Testis (tissue), 2 donors: ENCODE results near the gene KLHDC7A.

ENCODE experiments used
- CTCF ChIP-seq, 3 experiments: fragments of 450-650 bp in 2 of 3; fragments of 200-600 bp in 1 of 3; sonication (generic) in 1 of 3; IDR thresholded peaks; one replicate each; pipeline ENCODE4 v1.5.1; 2016 to 2019; ENCODE audit warnings: antibody characterized with exemption in 3 of 3, mild to moderate bottlenecking in 2 of 3, moderate library complexity in 1 of 3
- POLR2A ChIP-seq: fragments of 450-650 bp; IDR thresholded peaks from one replicate; pipeline ENCODE4 v1.6.1; 2017; ENCODE audit warnings: antibody characterized with exemption, mild to moderate bottlenecking, moderate library complexity

- TF ChIP-seq CTCF (IDR thresholded peaks at IDR 0.05), result no peak
- no peak for TF ChIP-seq POLR2A
Observed at GRCh38 chr1:18443587-18444520, 36.9 kb upstream of the KLHDC7A start.
